D721Med (cell line): ENCODE measurements around the gene CAPZB.
A peak's percentile ranks its signal among the peaks of the same experiment; 100 is the strongest.

Experiments used
- DNase-seq: peaks from one replicate; pipeline ENCODE4 v3.0.0; 2011; ENCODE audit warnings: low spot score; ENCODE audit not compliant: insufficient read length
- FAIRE-seq: peaks from 2 replicates; lab custom pipeline; 2011; peaks lifted over from hg19 to GRCh38; lab: Jason Lieb, UNC
- CTCF ChIP-seq: IDR thresholded peaks from 2 replicates; pipeline ENCODE4 v1.5.1; 2012; ENCODE audit warnings: mild to moderate bottlenecking, control low read depth; ENCODE audit not compliant: insufficient read depth; ENCODE audit errors: missing control alignments

The CAPZB gene

GRCh38 chr1:19391596-19391981 lies 93.8 kb downstream of the CAPZB start:
- DNase-seq: no peak
- FAIRE-seq: no peak
- TF ChIP-seq CTCF: no peak

DNA sequence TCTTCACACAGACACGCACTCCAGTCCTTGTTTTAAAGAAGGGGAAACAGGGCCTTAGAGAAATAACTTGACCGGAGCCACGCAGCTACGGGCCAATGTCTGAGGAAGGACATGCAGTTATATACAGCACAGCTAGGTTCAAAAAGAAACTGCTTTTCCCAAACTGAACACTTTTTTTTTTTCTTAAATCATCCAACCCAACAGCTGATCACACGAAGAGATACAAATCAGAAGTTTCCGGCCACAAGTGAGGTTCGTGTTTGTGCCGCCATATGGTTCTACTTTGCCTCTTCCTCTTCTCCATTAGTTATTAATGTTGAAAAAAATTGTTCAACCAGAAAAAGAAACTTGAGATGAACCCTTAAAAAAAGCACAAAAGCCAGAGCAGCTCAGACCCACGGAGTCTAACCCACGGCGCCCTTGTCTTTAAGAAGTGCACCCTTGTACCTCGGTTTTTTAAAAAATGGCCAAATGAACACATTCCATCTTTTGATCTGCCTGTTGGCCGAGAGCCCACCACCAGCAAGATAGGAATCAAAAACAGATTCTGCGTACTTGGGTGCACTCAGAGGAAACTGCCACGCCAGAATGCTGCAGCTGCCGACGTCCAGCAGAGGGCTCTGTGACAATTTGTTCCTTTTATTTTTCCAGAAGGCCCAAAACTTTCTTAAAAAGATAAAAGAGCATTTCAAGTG lies 94.3 kb downstream of the CAPZB start:
- TF ChIP-seq CTCF: peak; percentile 70
- FAIRE-seq (no peak), DNase-seq (no peak)

- DNase-seq (no peak), FAIRE-seq (no peak)
- no peak for TF ChIP-seq CTCF
Measured at GRCh38 chr1:19390166-19390850, 95.0 kb downstream of the CAPZB start.

DNA sequence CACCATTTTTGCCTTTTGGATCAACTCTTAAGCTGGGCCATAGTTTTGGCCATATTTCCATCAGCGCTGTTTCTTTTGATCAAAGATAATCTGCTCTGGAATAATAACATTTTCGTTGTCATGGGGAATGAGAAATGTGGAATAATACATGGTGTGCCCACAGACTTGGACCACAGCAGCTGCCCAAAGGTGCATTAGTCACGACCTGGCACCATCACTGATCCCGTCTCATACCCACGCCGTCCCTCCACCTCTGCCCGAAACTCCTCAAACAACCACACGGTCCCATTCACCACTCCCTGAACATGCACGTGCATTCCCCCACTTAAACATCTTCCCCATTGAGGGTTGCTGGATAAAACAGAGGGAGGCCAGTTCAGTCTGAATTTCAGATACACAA lies 96.4 kb downstream of the CAPZB start:
- DNase-seq: no peak
- FAIRE-seq: no peak
- TF ChIP-seq CTCF: no peak

- no peak for FAIRE-seq
- DNase-seq: no peak
- TF ChIP-seq CTCF: no peak
Measured at GRCh38 chr1:19387045-19387467, 98.3 kb downstream of the CAPZB start.

GRCh38 chr1:19385869-19386591 lies 99.3 kb downstream of the CAPZB start:
- no peak for DNase-seq
- FAIRE-seq: no peak
- no peak for TF ChIP-seq CTCF

GRCh38 chr1:19385221-19385620 lies 100.1 kb downstream of the CAPZB start:
- DNase-seq: no peak
- FAIRE-seq: no peak
- no peak for TF ChIP-seq CTCF
